Nephron progenitor cell (in vitro differentiated cells): ENCODE measurements around the gene TAPT1.
A peak's percentile ranks its signal among the peaks of the same experiment; 100 is the strongest.

Experiments used
- DNase-seq: peaks from one replicate; pipeline ENCODE4 v3.0.0; 2021
- H3K27ac Mint-ChIP-seq: 2 replicates; pipeline ENCODE4 v1.8.0; 2021; ENCODE audit warnings: mild to moderate bottlenecking, moderate library complexity, mixed read lengths
- H3K27me3 Mint-ChIP-seq: 2 replicates; pipeline ENCODE4 v1.8.0; 2021; ENCODE audit warnings: mild to moderate bottlenecking, low read depth, mixed read lengths; ENCODE audit not compliant: poor library complexity
- H3K36me3 Mint-ChIP-seq: 2 replicates; pipeline ENCODE4 v1.8.0; 2021; ENCODE audit warnings: low read depth, mixed read lengths
- H3K4me1 Mint-ChIP-seq: 2 replicates; pipeline ENCODE4 v1.8.0; 2021; ENCODE audit warnings: mixed read lengths
- H3K4me3 Mint-ChIP-seq: 2 replicates; pipeline ENCODE4 v1.8.0; 2021; ENCODE audit warnings: mild to moderate bottlenecking, moderate library complexity, mixed read lengths
- H3K9me3 Mint-ChIP-seq: 2 replicates; pipeline ENCODE4 v1.8.0; 2021; ENCODE audit warnings: mild to moderate bottlenecking, moderate library complexity, mixed read lengths
- TF ChIP-seq, protein P1 (sequence below): fragments of 200-600 bp; sonication (generic); IDR thresholded peaks from 2 replicates; pipeline ENCODE4 v1.5.0; 2021; ENCODE audit warnings: antibody characterized with exemption

Gene TAPT1

GRCh38 chr4:16261313-16261878, 35.1 kb upstream of the TAPT1 start:
- no peak for DNase-seq
- no peaks in the 10 kb centered on the region for H3K27me3 Mint-ChIP-seq
- no peak overlapping the region for H3K4me3 Mint-ChIP-seq
- no peaks in the 10 kb centered on the region for H3K9me3 Mint-ChIP-seq
- H3K27ac Mint-ChIP-seq, result peak overlapping the region; percentile 10
- peaks cover 7% of the 10 kb centered on the region for H3K4me1 Mint-ChIP-seq
- H3K36me3 Mint-ChIP-seq, result peaks cover 28% of the 10 kb centered on the region
- TF ChIP-seq, protein P1, sequence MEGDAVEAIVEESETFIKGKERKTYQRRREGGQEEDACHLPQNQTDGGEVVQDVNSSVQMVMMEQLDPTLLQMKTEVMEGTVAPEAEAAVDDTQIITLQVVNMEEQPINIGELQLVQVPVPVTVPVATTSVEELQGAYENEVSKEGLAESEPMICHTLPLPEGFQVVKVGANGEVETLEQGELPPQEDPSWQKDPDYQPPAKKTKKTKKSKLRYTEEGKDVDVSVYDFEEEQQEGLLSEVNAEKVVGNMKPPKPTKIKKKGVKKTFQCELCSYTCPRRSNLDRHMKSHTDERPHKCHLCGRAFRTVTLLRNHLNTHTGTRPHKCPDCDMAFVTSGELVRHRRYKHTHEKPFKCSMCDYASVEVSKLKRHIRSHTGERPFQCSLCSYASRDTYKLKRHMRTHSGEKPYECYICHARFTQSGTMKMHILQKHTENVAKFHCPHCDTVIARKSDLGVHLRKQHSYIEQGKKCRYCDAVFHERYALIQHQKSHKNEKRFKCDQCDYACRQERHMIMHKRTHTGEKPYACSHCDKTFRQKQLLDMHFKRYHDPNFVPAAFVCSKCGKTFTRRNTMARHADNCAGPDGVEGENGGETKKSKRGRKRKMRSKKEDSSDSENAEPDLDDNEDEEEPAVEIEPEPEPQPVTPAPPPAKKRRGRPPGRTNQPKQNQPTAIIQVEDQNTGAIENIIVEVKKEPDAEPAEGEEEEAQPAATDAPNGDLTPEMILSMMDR, result no peak

- no peak for DNase-seq
- Mint-ChIP-seq H3K4me3 (no peak overlapping the region), H3K36me3 (peaks cover 43% of the 10 kb centered on the region), H3K27ac (no peak overlapping the region), H3K9me3 (no peaks in the 10 kb centered on the region), H3K4me1 (peaks cover 7% of the 10 kb centered on the region), H3K27me3 (no peaks in the 10 kb centered on the region)
- TF ChIP-seq, protein P1, result no peak
These were observed 33.6 kb upstream of the TAPT1 start for GRCh38 chr4:16259889-16260246.

GRCh38 chr4:16259241-16259888, 33.1 kb upstream of the TAPT1 start:
- TF ChIP-seq, protein P1, result no peak
- Mint-ChIP-seq H3K27me3 (no peaks in the 10 kb centered on the region), H3K27ac (peak overlapping the region; percentile 21), H3K36me3 (peaks cover 47% of the 10 kb centered on the region), H3K4me1 (peaks cover 7% of the 10 kb centered on the region), H3K4me3 (no peak overlapping the region), H3K9me3 (no peaks in the 10 kb centered on the region)
- no peak for DNase-seq

DNA sequence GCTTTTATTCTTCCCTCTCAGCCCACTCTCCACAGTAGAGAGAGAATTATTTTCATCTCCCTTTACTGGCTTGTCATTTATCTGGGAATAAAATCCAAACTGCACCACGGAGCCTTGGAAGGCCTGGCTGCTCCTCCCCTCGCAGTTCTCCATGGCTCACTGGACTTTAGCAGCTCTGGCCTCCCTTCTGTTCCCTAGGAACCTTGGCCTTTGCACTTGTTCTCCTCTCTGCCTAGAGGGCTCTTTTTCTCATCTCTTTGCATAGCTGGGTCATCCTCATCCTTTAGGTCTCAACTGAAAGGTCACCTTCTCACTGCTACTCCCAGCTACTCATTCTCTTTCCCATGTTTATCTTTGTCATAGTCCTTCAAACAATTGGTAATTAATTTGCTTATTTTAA, 31.3 kb upstream of the TAPT1 start:
- Mint-ChIP-seq H3K9me3 (no peaks in the 10 kb centered on the region), H3K4me3 (no peak overlapping the region), H3K4me1 (peaks cover 7% of the 10 kb centered on the region), H3K36me3 (peaks cover 65% of the 10 kb centered on the region), H3K27ac (peak overlapping the region; percentile 38), H3K27me3 (no peaks in the 10 kb centered on the region)
- TF ChIP-seq, protein P1, result no peak
- DNase-seq, result no peak

- Mint-ChIP-seq H3K27me3 (no peaks in the 10 kb centered on the region), H3K4me3 (no peak overlapping the region), H3K4me1 (peaks cover 11% of the 10 kb centered on the region), H3K27ac (no peak overlapping the region), H3K9me3 (no peaks in the 10 kb centered on the region), H3K36me3 (peaks cover 70% of the 10 kb centered on the region)
- DNase-seq, result no peak
- TF ChIP-seq, protein P1, result no peak
These were observed 30.1 kb upstream of the TAPT1 start for GRCh38 chr4:16256343-16256742.

DNA sequence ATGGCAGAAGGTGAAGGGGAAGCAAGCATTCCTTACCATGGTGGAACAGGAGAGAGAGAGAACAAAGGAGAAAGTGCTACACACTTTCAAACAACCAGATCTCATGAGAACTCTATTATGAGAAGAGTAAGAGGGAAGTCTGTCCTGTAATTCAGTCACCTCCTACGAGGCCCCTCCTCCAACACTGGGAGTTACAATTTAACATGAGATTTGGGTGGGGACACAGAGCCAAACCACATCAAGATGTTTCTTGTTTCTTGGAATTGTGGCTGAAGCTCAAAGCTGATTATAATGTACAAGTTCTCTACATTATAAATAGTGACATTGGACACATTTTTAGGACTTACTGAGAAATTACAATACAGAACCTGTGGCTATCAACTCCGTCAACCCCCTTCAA, 29.5 kb upstream of the TAPT1 start:
- Mint-ChIP-seq H3K36me3 (peaks cover 72% of the 10 kb centered on the region), H3K4me3 (no peak overlapping the region), H3K27ac (no peak overlapping the region), H3K27me3 (no peaks in the 10 kb centered on the region), H3K4me1 (peaks cover 17% of the 10 kb centered on the region), H3K9me3 (no peaks in the 10 kb centered on the region)
- TF ChIP-seq, protein P1, result no peak
- DNase-seq, result no peak
